Activated naive CD4-positive, alpha-beta T cell treated with anti-CD3 and anti-CD28 coated beads, Interleukin-2, amount 50 U/mL, for 72 hours (primary cell): ENCODE results near the gene IL17RE. TPM values are rescaled to one million over a fixed set of nuclear protein-coding genes. Genes with fewer than 3 reads are reported as not detected.
"Not testable (repeated sequence)": the region's sequence is repeated elsewhere in the genome, so short reads cannot be mapped to it uniquely, and the experiment has no call there.

ENCODE experiments used
- ATAC-seq, 2 donors: fragments of 150-1000 bp; cut with Tn5 transposase; 2 replicates each; pipeline ENCODE4 v1.10.0; 2021; ENCODE audit warnings: mild to moderate bottlenecking in 2 of 2, moderate library complexity in 2 of 2
- DNase-seq, 2 donors: peaks; one replicate each; pipeline ENCODE4 v3.0.0; 2021 to 2022; ENCODE audit warnings: low spot score in 2 of 2
- H3K27ac Mint-ChIP-seq, 2 donors: one replicate each; pipeline ENCODE4 v1.8.0; 2022; ENCODE audit warnings: mild to moderate bottlenecking in 2 of 2, mixed read lengths in 2 of 2
- H3K36me3 Mint-ChIP-seq, 2 donors: one replicate each; pipeline ENCODE4 v1.8.0; 2022; ENCODE audit warnings: mixed read lengths in 2 of 2
- H3K9me3 Mint-ChIP-seq, 2 donors: one replicate each; pipeline ENCODE4 v1.8.0; 2022; ENCODE audit warnings: mixed read lengths in 2 of 2
- total RNA-seq, 2 donors: library from RNA; stranded (reverse); gene quantifications; one replicate each; pipeline ENCODE4 v1.2.3, GENCODE V29; 2022

IL17RE gene
- total RNA-seq, 2 donors from 2014 or later = 0.61 to 1.4 TPM

- ATAC-seq = no peak
Measured at GRCh38 chr3:9875448-9875847, 27.2 kb upstream of the IL17RE start.

DNA sequence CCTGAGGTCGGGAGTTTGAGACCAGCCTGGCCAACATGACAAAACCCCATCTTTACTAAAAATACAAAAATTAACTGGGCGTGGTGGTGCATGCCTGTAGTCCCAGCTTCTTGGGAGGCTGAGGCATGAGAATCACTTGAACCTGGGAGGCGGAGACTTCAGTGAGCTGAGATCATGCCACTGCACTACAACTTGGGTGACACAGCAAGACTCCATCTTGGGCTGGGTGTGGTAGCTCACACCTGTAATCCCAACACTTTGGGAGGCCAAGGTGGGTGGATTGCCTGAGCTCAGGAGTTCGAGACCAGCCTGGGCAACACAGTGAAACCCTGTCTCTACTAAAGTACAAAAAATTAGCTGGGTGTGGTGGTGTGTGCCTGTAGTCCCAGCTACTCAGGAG, 26.4 kb upstream of the IL17RE start:
- H3K9me3 Mint-ChIP-seq, ATAC-seq, H3K27ac Mint-ChIP-seq, H3K36me3 Mint-ChIP-seq, DNase-seq: not testable (repeated sequence)

More at GRCh38 chr3:9875448-9875847, 27.2 kb upstream of the IL17RE start:
- no peaks in the 10 kb centered on the region for H3K36me3 Mint-ChIP-seq
- no peaks in the 10 kb centered on the region for H3K9me3 Mint-ChIP-seq
- no peak overlapping the region for H3K27ac Mint-ChIP-seq
- DNase-seq = no peak

- no peak overlapping the region for H3K27ac Mint-ChIP-seq
- DNase-seq (no peak), ATAC-seq (peak in 1 of 2 donors; percentile 26)
- no peaks in the 10 kb centered on the region for H3K36me3 Mint-ChIP-seq
- H3K9me3 Mint-ChIP-seq = no peaks in the 10 kb centered on the region
Measured at GRCh38 chr3:9876991-9877390, 25.7 kb upstream of the IL17RE start.

DNA sequence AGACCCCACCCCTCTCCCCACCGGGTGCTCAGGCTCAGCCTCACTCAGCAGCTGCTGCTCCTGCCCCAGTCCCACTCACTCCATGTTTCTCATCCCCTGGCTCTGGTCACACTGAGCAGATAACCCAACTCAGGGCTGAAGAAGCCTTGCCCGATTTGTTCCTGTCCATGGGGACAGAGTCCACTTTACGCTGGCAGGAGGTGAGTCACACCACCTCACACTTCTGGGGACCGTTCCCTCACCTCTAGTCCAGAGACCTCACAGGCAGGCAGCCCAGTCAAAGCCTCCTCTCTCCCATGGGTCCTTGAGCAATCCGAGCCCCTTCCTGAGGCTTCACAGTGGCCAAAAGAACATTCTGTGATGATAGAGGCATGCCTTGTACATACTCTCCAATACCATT, 23.9 kb upstream of the IL17RE start:
- H3K27ac Mint-ChIP-seq = no peak overlapping the region
- no peak for ATAC-seq
- H3K36me3 Mint-ChIP-seq = no peaks in the 10 kb centered on the region
- DNase-seq = no peak
- no peaks in the 10 kb centered on the region for H3K9me3 Mint-ChIP-seq

DNA sequence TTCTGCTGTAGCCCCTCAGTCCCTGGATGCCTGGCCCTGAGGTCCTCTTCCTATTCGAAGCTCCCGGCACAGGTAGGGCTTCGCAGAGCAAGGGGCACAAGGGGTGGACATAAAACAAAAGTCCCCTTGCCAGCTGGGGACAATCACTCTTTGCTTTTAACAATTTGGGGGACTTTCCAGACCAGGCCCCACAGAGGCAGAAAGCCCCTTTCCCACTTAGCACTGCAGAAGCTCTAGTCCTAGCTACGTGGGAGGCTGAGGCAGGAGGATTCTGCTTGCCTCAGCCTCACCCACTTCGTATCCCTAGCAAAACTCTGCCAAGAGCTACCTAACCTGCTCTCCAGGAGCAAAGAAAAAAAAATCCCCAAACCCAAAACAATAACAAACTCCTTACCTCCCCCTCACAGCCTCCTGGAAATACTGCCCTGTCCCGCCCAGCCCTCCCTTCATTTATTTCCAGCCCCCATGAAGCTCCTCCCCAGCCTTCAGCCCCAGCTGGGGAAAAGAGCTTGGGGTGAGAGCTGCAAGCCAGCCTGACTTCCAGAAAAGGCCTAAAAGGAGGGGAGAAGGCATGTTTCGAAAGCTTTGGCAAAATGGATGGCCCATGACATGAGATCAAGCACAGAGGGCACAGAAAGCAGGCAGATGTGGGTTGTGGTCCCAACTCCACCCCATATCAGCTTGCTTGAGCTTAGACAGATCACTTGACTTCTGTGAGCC, 22.7 kb upstream of the IL17RE start, which contains the start of gene CIDEC:
TSS of gene CIDEC (minus strand) at position 424 of the 720 bp plus-strand sequence. CDS start 1,767 bp downstream, outside the sequence.
- Mint-ChIP-seq H3K36me3 (no peaks in the 10 kb centered on the region), H3K9me3 (no peaks in the 10 kb centered on the region), H3K27ac (no peak within 1 kb of the TSS)
- DNase-seq = no peak
- no peak for ATAC-seq

- no peak for DNase-seq
- Mint-ChIP-seq H3K9me3 (no peaks in the 10 kb centered on the region), H3K36me3 (no peaks in the 10 kb centered on the region), H3K27ac (no peak overlapping the region)
- no peak for ATAC-seq
Measured at GRCh38 chr3:9881441-9881840, 21.2 kb upstream of the IL17RE start.

GRCh38 chr3:9883706-9884554, 18.7 kb upstream of the IL17RE start:
- no peaks in the 10 kb centered on the region for H3K36me3 Mint-ChIP-seq
- DNase-seq (no peak), ATAC-seq (no peak)
- no peaks in the 10 kb centered on the region for H3K9me3 Mint-ChIP-seq
- no peak overlapping the region for H3K27ac Mint-ChIP-seq

- DNase-seq = no peak
- H3K27ac Mint-ChIP-seq = no peak overlapping the region
- H3K36me3 Mint-ChIP-seq = no peaks in the 10 kb centered on the region
- no peak for ATAC-seq
- H3K9me3 Mint-ChIP-seq = no peaks in the 10 kb centered on the region
Measured at GRCh38 chr3:9884555-9885165, 18.0 kb upstream of the IL17RE start.

GRCh38 chr3:9886328-9886727, 16.3 kb upstream of the IL17RE start:
- Mint-ChIP-seq H3K36me3 (peaks cover 7 to 11% of the 10 kb centered on the region in 2 donors), H3K27ac (no peak overlapping the region), H3K9me3 (no peaks in the 10 kb centered on the region)
- DNase-seq (no peak), ATAC-seq (no peak)

DNA sequence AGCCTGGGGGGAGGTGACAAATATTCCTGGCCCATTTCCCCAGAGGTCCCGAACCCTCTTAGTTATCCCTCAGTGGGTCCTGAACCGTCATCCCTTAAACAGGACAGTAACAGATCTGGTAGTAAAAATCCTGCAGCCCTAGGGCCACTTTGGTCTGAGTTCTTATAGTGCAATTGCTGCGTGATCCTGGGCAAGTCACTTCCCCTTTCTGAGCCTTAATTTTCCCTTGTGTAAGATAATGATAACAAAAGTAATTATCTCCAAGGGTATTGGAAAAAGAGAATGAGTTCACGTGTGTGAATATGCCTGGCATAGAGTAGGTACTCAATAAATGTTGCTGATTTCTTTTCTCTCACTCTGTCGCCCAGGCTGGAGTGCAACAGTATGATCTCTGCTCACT, 15.2 kb upstream of the IL17RE start:
- Mint-ChIP-seq H3K9me3 (peaks cover 0 to 3% of the 10 kb centered on the region in 2 donors), H3K36me3 (peaks cover 18 to 19% of the 10 kb centered on the region in 2 donors), H3K27ac (no peak overlapping the region)
- ATAC-seq = no peak
- DNase-seq = no peak

DNA sequence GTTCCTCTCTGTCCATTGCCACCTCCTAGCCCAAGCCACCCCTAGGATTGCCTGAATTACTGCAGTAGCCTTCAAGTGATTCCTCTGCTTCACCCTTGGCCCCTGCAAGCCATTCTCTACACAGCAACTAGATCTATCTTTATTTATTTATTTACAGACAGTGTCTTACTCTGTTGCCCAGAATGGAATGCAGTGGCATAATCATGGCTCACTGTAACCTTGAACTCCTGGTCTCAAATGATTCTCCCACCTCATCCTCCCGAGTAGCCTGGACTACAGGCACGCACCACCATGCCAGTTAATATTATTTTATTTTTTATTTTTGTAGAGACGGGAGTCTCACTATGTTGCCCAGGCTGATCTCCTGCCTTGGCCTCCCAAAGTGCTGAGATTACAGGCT, 14.1 kb upstream of the IL17RE start:
- H3K36me3 Mint-ChIP-seq = peaks cover 27 to 30% of the 10 kb centered on the region in 2 donors
- H3K27ac Mint-ChIP-seq = no peak overlapping the region
- H3K9me3 Mint-ChIP-seq = peaks cover 0 to 10% of the 10 kb centered on the region in 2 donors
- ATAC-seq (no peak), DNase-seq (no peak)

DNA sequence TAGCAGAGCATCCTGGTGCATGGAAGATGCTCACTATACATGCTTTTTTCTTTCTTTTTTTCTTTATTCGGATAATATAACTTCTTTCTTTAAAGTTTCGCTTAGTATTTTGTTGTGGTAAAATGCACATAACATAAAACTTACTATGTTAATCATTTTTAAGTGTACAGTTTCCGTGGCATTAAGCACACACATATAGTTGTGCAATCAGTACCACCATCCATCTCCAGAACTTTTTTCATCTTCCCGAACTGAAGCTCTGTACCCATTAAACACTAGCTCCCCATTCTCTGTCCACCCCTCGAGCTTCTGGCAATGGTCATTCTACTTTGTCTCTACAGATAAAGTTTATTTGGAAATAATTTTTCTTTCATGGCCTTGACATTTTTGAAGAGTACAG, 13.2 kb upstream of the IL17RE start:
- ATAC-seq (no peak), DNase-seq (no peak)
- Mint-ChIP-seq H3K27ac (peak overlapping the region in 1 of 2 donors; percentile 96), H3K36me3 (peaks cover 35 to 36% of the 10 kb centered on the region in 2 donors), H3K9me3 (peaks cover 0 to 10% of the 10 kb centered on the region in 2 donors)

- Mint-ChIP-seq H3K36me3 (peaks cover 42% of the 10 kb centered on the region in 2 donors), H3K9me3 (peaks cover 4 to 15% of the 10 kb centered on the region in 2 donors), H3K27ac (peak within 1 kb of the TSS; percentile 96 to 97)
- peak; percentile 88 to 89 for ATAC-seq
- DNase-seq = peak; percentile 85 to 87
Measured at GRCh38 chr3:9890249-9891071, 12.2 kb upstream of the IL17RE start, which contains the start of gene JAGN1. Gene JAGN1 (plus strand): TSS chr3:9890610. CDS start chr3:9890723, 113 bp downstream.

DNA sequence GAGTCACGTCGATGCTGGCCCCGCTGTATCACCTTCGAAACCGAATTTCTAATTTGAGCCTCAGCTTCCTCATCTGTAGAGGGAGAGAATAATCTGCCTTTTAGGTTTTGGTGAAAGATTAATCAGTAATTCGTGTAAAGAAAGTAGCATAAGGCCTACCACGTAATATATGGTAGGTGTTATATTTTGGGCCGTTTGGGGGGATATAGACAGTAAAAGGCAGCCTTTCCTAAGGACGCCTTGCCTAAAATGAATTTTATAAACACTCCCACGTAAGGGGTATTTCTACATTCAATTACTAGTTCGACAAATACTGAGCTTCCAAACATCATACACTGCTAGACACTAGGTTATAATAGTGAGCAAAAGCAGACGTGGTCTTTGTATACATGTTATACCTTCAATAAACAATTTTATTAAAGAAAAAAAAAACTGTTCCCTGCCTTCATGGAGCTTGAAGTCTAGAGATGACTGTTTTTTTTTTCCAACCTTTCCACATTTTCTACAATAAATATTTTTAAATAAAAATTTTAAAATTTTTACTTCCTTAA, 11.5 kb upstream of the IL17RE start:
- H3K27ac Mint-ChIP-seq = peak overlapping the region; percentile 96 to 97
- no peak for DNase-seq
- H3K36me3 Mint-ChIP-seq = peaks cover 42% of the 10 kb centered on the region in 2 donors
- ATAC-seq = no peak
- H3K9me3 Mint-ChIP-seq = peaks cover 4 to 15% of the 10 kb centered on the region in 2 donors

DNA sequence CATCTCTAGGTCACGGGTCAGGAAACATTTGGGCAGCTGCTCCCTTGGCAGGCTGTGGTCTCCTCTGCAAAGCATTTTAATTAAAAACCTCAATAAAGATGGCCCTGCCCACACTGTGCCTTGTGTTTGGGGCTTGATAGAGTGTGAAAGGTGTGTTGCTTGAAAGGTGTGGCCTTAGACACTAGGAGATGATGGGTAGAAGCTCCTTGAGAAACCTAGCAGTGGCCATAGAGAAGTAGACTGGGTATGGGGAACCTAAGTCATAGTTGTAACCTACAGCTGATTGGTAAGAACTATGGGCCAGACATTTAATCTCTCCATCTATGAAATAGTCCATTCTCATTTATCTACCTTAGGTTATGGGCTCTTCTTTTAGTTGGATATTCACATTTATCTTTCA, 8.9 kb upstream of the IL17RE start:
- no peak for ATAC-seq
- H3K27ac Mint-ChIP-seq = peak overlapping the region; percentile 39 to 75
- no peak for DNase-seq
- peaks cover 42% of the 10 kb centered on the region in 2 donors for H3K36me3 Mint-ChIP-seq
- peaks cover 4 to 15% of the 10 kb centered on the region in 2 donors for H3K9me3 Mint-ChIP-seq

DNA sequence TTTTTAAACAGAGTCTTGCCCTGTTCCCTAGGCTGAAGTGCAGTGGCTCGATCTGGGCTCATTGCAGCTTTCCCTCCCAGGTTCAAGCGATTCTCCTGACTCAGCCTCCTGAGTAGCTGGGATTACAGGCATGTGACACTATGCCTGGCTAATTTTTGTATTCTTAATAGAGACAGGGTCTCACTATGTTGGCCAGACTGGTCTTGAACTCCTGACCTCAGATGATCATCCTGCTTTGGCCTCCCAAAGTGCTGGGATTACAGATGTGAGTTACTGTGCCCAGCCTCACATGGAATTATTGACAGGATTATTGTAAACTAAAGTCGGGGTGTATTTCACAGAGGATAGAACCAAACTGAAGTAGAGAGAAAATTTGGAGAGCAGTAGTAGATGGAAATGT, 6.9 kb upstream of the IL17RE start:
- not testable (repeated sequence) for DNase-seq, H3K27ac Mint-ChIP-seq, ATAC-seq
- H3K9me3 Mint-ChIP-seq = peaks cover 4 to 15% of the 10 kb centered on the region in 2 donors
- peaks cover 37 to 41% of the 10 kb centered on the region in 2 donors for H3K36me3 Mint-ChIP-seq
